ENCODE results near the gene EHD4. TPM values are rescaled to one million over a fixed set of nuclear protein-coding genes. Genes with fewer than 3 reads are reported as not detected.

Gene EHD4
- polyA plus RNA-seq, 1 of the 3 experiments (the other 2 are of a cell fraction) = 17.5 TPM

DNA sequence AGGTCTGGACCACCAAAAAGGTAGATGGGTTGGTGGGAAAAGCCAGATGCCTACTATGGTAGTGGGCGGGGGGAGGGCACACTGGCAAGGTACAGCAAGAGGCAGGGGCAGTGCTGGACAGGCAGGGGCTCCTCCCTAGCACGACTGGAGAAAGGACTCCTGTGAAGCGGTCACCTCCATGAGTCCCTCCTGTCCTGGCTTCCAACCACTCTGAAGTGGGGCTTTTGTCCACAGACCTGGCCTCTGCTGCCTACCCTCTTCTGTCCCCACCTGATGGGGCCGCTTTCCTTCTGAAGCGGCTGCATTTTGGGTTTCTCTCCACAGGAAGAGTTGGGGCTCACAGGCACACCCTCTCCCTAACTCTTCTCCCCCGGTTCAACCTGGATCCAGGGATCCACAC is 75.8 kb downstream of the EHD4 start:
- CTCF ChIA-PET = no interaction called here
- H4K20me1 ChIP-seq (ENCODE audit: insufficient read depth) = no peaks in the 10 kb centered on the region
- H3K36me3 ChIP-seq (replicated peaks in 1 of 2; ENCODE audit: control insufficient read depth in 1 of 2, insufficient read depth in 2 of 2, low read length in 1 of 2) = peaks cover 5 to 12% of the 10 kb centered on the region in 2 experiments
- no peaks in the 10 kb centered on the region for H3K27me3 ChIP-seq (ENCODE audit: insufficient read depth)
- TF ChIP-seq MXI1 (IDR thresholded peaks at IDR 0.05; ENCODE audit: low read depth, low read length) = no peak
- TF ChIP-seq, protein P1, sequence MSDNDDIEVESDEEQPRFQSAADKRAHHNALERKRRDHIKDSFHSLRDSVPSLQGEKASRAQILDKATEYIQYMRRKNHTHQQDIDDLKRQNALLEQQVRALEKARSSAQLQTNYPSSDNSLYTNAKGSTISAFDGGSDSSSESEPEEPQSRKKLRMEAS (IDR thresholded peaks at IDR 0.05; ENCODE audit: low read depth) = no peak
- no peak for TF ChIP-seq RAD21 (IDR thresholded peaks at IDR 0.05; ENCODE audit: low read length)
- H3K9ac ChIP-seq = no peak overlapping the region
- 96% methylated on average over 5 of the region's 6 CpGs for WGBS (ENCODE audit: low lambda C conversion rate)
- H3K27ac ChIP-seq (ENCODE audit: low read depth in 2 of 2, low read length in 1 of 2) = no peak overlapping the region
- H3F3A ChIP-seq (replicated peaks; ENCODE audit: insufficient read depth) = peaks cover 20% of the 10 kb centered on the region
- H3K4me3 ChIP-seq (ENCODE audit: low read depth in 2 of 2, low read length in 1 of 2) = no peak overlapping the region
- no peaks in the 10 kb centered on the region for H3K79me2 ChIP-seq (ENCODE audit: insufficient read depth)
- peaks cover 12 to 46% of the 10 kb centered on the region in 2 experiments; a peak in 3 of 4 replicates for H3K4me1 ChIP-seq (ENCODE audit: control insufficient read depth in 1 of 2, insufficient read depth in 2 of 2, low read depth in 1 of 2, low read length in 1 of 2)
- no peak overlapping the region for H2AFZ ChIP-seq (ENCODE audit: low read depth)
- H3K4me2 ChIP-seq = no peak overlapping the region
- no peaks in the 10 kb centered on the region for H3K9me2 ChIP-seq
- POLR2A ChIA-PET = no interaction called here
- DNase-seq = no peak
- H3K9me3 ChIP-seq = no peaks in the 10 kb centered on the region

GRCh38 chr15:41895957-41896356 is 76.4 kb downstream of the EHD4 start:
- peaks cover 5 to 11% of the 10 kb centered on the region in 2 experiments for H3K36me3 ChIP-seq (replicated peaks in 1 of 2; ENCODE audit: control insufficient read depth in 1 of 2, insufficient read depth in 2 of 2, low read length in 1 of 2)
- no peaks in the 10 kb centered on the region for H3K9me2 ChIP-seq
- H3K79me2 ChIP-seq (ENCODE audit: insufficient read depth) = no peaks in the 10 kb centered on the region
- no peak overlapping the region for H2AFZ ChIP-seq (ENCODE audit: low read depth)
- CTCF ChIA-PET = interaction anchor here (0.9 to 6.1 kb wide), 4 partner anchors 7 to 94 kb away, joined by 3 to 52 read pairs (median 4); no protein-coding TSS in a partner anchor
- no peaks in the 10 kb centered on the region for H3K9me3 ChIP-seq
- H3K9ac ChIP-seq = no peak overlapping the region
- peaks cover 20% of the 10 kb centered on the region for H3F3A ChIP-seq (replicated peaks; ENCODE audit: insufficient read depth)
- peak overlapping the region in 1 of 2 experiments; percentile 97; a peak in 2 of 4 replicates for H3K27ac ChIP-seq (ENCODE audit: low read depth in 2 of 2, low read length in 1 of 2)
- H3K4me1 ChIP-seq (ENCODE audit: control insufficient read depth in 1 of 2, insufficient read depth in 2 of 2, low read depth in 1 of 2, low read length in 1 of 2) = peaks cover 12 to 47% of the 10 kb centered on the region in 2 experiments; a peak in 3 of 4 replicates
- TF ChIP-seq GABPA (IDR thresholded peaks at IDR 0.05; ENCODE audit: low read depth) (no peak), CHD2 (IDR thresholded peaks at IDR 0.05; ENCODE audit: low read length, partially characterized antibody) (no peak), ZBTB33 (IDR thresholded peaks at IDR 0.05; ENCODE audit: borderline replicate concordance, low read depth) (no peak), REST (IDR thresholded peaks at IDR 0.05; ENCODE audit: low read depth, low read length) (no peak), MXI1 (IDR thresholded peaks at IDR 0.05; ENCODE audit: low read depth, low read length) (no peak), JUND (IDR thresholded peaks at IDR 0.05) (no peak), POLR2AphosphoS5 (IDR thresholded peaks at IDR 0.05; ENCODE audit: low read depth, low read length) (no peak), EZH2phosphoT487 (IDR thresholded peaks at IDR 0.05; ENCODE audit: borderline replicate concordance, low read depth) (no peak), YY1 (IDR thresholded peaks at IDR 0.05; ENCODE audit: low read depth) (no peak), GATA2 (CRISPR knock-in tag; IDR thresholded peaks at IDR 0.05) (no peak), TAF1 (IDR thresholded peaks at IDR 0.05; ENCODE audit: borderline replicate concordance, low read depth, low read length) (no peak), CTCF (IDR thresholded peaks at IDR 0.05) (no peak), RCOR1 (IDR thresholded peaks at IDR 0.05; ENCODE audit: low read length) (no peak), NRF1 (IDR thresholded peaks at IDR 0.05; ENCODE audit: low read depth, low read length) (no peak)
- TF ChIP-seq, protein P2, sequence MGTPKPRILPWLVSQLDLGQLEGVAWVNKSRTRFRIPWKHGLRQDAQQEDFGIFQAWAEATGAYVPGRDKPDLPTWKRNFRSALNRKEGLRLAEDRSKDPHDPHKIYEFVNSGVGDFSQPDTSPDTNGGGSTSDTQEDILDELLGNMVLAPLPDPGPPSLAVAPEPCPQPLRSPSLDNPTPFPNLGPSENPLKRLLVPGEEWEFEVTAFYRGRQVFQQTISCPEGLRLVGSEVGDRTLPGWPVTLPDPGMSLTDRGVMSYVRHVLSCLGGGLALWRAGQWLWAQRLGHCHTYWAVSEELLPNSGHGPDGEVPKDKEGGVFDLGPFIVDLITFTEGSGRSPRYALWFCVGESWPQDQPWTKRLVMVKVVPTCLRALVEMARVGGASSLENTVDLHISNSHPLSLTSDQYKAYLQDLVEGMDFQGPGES (IDR thresholded peaks at IDR 0.05; ENCODE audit: low read depth, low read length) = no peak
- TF ChIP-seq, protein P3, sequence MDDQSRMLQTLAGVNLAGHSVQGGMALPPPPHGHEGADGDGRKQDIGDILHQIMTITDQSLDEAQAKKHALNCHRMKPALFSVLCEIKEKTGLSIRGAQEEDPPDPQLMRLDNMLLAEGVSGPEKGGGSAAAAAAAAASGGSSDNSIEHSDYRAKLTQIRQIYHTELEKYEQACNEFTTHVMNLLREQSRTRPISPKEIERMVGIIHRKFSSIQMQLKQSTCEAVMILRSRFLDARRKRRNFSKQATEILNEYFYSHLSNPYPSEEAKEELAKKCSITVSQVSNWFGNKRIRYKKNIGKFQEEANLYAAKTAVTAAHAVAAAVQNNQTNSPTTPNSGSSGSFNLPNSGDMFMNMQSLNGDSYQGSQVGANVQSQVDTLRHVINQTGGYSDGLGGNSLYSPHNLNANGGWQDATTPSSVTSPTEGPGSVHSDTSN (IDR thresholded peaks at IDR 0.05) = no peak
- POLR2A ChIA-PET = interaction anchor here (1.4 to 1.5 kb wide), 2 partner anchors 68 to 352 kb away, joined by 5 to 7 read pairs; partner anchors contain the start of genes JMJD7 and RPAP1
- WGBS (ENCODE audit: low lambda C conversion rate) = 90% methylated on average over 1 of the region's 1 CpG
- H4K20me1 ChIP-seq (ENCODE audit: insufficient read depth) = no peaks in the 10 kb centered on the region
- H3K4me3 ChIP-seq (ENCODE audit: low read depth in 2 of 2, low read length in 1 of 2) = no peak overlapping the region
- no peak overlapping the region for H3K4me2 ChIP-seq
- no peak for DNase-seq
- H3K27me3 ChIP-seq (ENCODE audit: insufficient read depth) = no peaks in the 10 kb centered on the region

Measured in SK-N-SH (cell line).